Activated CD8-positive, alpha-beta memory T cell treated with anti-CD3 and anti-CD28 coated beads, Interleukin-2, amount 50 U/mL, for 1 hour (primary cell): Measurements from ENCODE around the gene ZNF764.
A peak's percentile ranks its signal among the peaks of the same experiment; 100 is the strongest.
"Not testable (repeated sequence)": the region's sequence is repeated elsewhere in the genome, so short reads cannot be mapped to it uniquely, and the experiment has no call there.

Experiments used
- DNase-seq: peaks from one replicate; pipeline ENCODE4 v3.0.0-alpha.2; 2020; ENCODE audit errors: extremely low read depth

ZNF764 gene

DNA sequence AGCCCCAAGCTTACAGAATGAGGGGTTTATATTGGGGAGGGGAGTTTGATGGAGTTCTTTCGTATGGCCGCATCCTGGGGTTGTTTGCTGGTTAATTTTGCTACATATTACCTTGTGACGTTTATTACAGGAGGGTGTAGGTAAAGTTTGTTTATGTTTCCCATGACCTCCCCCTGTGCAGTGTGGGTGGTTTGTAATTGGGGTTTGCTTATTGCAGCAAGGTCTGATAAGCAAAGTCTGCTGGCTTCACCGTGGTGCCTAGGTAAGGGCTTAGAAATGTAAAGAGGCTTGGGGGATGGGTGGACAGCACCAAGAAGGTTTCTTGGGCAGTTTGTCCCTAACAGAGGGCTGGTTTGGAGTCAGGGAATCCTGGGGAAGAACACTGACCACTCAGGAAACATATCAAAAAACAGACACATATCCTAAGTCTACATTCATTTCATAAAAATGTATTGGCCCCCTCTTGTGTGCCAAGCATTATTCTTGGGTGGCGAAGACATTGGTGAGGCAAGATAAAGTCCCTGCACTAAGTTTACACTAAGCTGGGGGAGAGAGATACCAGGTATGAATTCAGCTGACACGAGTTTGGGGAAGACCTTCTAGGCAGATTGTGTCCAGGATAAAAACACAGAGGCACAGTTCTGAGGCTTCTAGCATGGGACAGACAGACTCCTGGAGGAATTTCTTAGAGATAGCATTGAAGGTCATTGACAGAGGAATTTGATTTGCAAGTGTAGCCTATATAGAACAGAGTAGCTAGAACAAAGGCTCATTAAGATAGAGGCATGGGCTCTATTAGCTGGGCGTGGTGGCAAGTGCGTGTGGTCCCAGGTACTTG is 9.5 kb downstream of the ZNF764 start:
- no peak for DNase-seq

DNA sequence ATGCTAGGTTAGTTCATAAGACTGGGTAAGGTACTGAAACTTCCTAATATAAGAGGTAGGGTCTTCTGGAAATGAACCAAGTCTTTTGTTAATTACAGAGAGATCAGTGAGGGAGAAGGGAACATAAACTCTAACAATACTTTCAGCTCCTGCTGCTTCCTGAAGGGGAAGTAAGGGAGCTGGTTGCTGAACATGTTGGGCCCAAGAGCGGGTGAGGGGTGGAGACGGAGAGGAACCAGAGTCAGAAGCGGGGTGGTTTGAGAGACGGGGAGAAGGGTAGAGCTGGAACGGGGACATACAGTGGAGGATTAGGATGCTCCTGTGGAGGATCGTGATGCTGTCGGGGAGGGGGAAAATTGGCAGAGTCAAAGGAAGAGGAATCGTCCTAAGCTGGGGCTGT is 12.1 kb downstream of the ZNF764 start:
- DNase-seq: no peak

DNA sequence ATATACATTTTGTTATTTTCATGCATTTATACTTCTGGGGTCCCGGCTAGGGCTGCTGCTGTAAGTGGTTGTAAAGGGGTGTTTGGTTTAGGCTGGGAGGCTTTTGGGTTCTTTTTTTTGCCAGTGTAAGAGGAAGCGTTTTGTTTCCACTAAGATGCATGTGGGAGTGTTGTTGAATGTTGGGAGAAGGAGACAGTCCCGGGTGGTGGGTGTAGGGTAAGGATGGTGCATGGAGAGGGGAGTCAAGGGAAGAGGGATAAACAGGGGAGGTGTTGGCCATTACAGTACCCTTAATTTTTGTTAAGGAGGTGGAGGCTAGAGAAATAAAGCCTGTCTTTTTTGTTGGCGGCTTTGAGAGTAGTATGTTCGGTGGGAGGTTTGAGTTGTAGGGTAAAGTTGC is 15.1 kb downstream of the ZNF764 start:
- no peak for DNase-seq

DNA sequence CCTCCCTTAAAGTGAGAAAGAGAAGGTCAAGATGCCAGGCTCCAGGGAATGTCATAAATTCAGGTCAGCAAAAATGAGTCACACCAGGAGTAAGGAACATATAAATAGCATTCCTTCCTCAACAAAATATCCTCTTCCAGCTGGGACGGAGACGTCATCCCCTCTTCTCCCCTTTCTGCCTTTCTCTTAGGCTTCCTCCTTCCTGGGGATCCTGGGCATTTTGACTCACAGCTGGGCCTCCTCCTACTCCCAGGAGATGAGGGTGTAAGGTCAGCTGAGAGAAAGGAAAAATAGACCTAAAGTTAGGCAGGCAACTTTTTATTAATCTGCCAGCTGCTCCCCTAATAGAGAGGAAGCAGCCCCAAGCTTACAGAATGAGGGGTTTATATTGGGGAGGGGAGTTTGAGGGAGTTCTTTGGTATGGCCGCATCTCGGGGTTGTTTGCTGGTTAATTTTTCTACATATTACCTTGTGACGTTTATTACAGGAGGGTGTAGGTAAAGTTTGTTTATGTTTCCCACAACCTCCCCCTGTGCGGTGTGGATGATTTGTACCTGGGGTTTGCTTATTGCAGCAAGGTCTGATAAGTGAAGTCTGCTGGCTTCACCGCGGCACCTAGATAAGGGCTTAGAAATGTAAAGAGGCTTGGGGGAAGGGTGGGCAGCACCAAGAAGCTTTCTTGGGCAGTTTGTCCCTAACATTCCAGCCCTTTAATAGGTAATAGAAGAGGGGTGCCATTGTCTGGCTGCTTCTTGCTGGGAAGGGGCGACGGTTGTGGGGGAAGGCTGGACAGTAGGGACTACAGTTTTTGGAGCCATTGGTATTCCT is 16.5 kb downstream of the ZNF764 start:
- DNase-seq: no peak

DNA sequence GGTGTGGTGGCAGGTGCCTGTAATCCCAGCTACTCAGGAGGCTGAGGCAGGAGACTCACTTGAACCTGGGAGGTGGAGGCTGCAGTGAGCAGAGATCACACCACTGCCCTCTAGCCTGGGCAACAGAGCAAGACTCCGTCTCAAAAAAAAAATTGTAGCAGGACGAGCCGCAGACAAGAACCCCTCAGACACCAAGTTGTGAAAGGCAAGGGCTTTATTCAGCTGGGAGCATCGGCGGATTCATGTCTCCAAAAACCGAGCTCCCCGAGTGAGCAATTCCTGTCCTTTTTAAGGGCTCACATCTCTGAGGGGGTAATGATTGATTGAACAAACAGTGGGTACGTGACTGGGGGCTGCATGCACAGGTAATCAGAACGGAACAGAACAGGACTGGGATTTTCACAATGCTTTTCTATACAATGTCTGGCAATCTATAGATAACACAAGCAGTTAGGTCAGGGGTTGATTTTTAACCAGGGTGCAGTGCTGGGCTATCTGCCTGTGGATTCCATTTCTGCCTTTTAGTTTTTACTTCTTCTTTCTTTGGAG is 17.2 kb downstream of the ZNF764 start:
- not testable (repeated sequence) for DNase-seq

DNA sequence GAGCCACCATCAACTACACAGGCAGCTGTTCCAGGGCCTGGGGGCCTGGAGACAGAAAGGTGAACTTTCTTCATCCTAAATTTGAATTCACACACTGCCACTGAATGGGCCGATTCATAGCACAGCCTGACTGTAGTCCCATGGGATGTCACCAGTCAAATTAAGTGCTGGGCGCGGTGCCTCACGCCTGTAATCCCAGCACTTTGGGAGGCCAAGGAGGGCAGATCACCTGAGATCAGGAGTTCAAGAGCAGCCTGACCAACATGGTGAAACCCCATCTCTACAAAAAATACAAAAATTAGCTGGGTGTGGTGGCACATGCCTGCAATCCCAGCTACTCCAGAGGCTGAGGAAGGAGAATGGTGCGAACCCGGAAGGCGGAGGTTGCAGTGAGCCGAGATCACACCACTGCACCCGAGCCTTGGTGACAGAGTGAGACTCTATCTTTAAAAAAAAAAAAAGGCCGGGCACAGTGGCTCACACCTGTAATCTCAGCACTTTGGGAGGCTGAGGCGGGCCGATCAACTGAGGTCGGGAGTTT is 18.1 kb downstream of the ZNF764 start:
- DNase-seq: not testable (repeated sequence)

DNA sequence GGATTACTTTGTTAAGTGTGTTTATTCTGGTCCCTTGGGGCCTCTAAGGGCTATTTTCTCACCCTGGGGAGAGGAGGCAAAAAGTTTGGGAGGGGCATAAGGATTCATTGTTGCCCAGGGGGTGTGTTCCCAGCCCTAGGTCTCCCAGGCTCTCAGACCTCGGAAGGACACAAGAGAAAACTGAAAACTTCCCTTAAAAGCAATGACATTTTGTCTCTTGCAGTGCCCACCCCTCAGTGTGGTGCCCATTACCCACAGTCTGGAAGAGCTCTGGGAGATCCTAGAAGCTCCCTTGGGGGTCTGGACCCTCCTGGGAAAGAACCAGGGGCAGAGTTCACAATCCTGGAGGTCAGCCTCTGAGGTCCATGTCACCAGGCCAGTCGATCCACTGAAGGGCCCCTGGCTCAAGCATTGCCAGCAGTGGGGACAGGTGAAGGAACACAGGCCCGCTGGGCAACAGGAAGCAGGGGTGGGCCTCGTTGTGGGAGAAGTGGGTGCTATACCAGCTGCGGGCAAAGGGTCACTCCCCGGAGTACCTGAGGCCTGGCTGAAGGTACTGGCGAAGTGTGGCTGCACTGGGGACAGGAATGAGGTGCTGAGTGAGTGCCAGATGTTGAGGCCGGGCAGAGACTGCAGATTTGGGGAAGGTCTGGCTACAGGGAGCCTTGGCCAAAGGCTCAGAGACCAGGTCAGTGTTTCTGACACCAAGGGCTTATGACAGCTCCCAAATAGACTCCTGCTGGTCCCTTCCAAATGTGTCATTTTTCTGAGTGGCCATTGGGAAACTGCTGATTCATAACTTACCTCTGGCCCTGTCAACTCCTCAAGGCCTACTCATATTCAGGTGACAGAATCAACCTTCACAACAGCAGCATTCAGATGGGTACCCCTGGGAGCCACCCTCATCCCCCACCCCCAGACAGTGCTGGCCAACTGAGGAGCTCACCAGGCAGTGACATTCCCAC is 18.9 kb downstream of the ZNF764 start:
- DNase-seq: no peak

DNA sequence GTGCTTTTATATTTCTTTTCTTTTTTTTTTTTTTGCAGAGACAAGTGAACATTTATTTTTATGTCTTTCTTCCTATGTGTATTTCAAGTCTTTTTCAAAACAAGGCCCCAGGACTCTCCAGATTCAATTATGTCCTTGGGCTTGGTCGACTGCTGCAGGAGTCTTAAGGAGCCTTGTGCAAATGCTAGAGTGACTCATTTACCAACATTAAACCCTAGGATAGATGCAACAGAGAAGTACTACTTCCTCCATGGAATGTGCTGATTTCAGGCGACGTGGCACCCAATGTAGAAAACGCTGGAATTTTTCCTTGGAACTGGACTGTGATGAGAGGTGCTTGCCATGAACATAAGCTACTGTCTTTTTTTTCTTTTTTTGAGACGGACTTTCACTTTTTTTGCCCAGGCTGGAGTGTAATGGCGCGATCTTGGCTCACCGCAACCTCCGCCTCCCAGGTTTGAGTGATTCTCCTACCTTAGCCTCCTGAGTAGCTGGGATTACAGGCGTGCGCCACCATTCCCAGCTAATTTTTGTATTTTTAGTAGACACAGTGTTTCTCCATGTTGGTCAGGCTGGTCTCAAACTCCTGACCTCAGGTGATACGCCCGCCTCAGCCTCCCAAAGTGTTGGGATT is 21.7 kb downstream of the ZNF764 start:
- not testable (repeated sequence) for DNase-seq

DNA sequence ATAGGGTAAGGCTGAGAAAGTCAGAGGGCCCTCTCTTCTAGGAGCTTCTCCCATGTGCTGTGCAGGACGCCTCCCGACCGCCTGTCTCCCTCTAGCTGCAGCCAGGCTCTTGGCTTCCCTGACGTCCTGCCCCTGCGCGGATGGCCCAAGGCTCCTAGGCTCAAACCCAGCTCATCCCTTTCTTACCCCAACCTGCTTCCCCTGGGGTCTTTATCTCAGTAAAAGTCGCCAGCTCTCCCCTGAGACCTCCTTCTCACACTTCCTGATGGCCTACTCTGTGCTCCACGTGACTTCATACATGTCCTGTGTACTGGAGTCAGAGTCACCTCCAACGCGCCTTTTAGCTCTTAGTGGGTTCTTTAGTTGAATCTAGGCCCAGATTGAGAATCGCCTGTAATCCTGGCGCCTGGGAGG is 22.4 kb downstream of the ZNF764 start:
- DNase-seq: no peak

DNA sequence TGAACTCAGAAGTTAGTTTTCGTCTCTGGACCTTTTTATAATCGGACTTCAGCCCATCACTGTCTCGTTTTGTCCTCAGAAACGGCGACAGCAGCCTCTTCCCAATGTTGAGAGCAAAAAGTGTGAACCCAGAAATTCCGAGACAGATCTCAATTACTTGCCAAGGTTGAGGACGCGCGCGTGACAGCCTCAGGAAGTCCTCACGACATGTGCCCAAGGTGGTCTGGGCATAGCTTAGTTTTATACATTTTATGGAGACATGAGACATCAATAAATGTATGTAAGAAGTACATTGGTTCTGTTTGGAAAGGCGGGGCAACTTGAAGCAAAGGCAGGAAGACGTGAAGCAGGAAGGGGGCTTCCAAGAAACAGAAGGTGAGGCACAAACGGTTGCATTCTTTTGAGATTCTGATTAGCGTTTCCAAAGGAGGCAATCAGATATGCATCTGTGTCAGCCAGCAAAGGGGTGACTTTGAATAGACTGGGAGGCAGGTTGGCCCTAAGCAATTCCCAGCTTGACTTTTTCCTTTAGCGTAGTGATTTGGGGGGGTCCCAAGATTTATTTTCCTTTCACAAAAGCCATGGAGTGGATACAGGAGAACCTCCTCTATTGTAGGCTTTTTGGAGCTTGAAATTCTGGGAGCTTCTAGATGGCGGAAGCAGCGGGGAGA is 22.9 kb downstream of the ZNF764 start:
- no peak for DNase-seq

DNA sequence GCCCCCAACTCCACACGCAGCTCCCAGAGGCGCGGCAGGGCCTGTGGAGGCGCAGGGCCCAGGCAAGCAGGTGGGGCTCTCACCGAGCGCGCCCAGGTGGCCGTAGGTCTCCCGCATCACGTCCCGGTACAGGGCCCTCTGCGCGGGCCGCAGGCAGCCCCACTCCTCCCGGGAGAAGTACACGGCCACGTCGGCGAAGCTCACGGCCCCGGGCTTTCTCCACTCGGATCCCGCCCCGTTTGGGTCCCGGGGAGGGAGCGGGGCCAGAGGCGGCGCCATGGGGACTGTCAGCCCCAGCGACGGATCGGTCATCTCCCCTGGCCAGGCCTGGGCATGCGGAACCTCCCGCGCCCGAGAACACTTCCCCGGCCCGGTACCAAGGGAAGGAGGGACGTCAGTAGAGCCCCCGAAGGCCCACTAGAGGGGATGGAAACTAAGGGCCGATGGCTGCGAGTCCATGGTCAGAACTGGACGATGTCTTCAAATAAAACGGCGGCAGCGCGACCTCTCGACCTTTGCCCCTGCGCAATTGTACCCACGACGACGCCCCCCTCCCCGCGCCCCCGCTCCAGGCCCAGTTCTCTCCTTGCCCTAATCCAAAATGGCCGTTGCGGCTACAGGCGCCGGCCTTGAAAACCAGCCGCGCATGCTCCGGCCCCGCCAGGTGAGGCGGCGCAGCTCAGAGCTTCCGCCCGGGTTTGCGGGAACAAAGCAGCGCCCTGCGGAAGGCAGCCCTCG is 23.6 kb downstream of the ZNF764 start, which contains the start of gene ZNF747:
Gene ZNF747, minus strand, starts transcription at position 491 of the 738 bp plus-strand sequence. Its CDS starts 179 bp downstream, at position 312.
- DNase-seq: peak; percentile 80

DNA sequence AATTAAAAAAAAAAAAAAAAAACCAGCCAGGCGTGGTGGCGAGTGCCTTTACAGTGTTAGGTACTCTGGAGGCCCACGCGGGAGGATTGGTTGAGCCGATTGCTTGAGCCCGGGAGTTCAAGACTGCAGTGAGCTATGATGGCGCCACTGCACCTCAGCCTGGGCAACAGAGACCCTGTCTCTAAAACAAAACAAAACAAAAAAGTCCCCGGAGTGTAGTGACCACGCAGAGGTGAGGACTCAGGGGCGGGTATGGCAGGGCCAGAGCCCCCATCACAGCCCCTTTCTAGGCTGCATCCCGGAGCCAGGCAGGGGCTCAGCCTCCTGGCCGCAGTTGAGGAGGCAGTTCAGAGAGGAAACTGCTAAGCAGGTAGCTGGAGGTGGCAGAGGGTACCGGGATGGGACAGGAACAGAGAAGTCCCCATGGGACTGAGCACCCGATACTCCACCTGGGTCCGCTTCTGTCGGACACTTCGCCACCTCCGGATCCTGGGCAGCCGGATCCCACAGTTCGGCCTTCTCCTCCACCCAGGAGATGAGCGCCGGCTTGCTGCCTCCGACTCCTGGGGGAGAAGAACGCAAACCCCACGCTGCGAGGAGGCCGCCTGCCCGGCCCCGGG is 24.3 kb downstream of the ZNF764 start:
- no peak for DNase-seq

DNA sequence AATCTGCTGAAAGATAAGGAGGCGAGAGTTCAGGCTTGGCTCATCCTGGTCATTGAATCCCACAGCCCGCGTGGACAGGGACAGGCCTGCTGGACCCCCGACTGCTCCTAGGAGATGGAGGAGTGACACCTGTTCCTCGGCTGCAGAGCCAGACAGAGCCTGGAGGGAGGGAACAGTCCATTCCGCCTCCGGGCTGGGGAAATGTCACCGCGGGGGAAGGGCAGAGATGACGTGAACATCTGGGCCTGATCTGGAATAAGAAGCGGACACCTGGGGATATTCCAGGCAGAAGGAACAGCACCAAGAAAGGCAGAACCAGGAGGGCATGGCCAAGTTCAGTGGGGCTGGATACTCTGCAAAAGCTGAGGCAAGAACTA is 25.0 kb downstream of the ZNF764 start:
- DNase-seq: no peak

DNA sequence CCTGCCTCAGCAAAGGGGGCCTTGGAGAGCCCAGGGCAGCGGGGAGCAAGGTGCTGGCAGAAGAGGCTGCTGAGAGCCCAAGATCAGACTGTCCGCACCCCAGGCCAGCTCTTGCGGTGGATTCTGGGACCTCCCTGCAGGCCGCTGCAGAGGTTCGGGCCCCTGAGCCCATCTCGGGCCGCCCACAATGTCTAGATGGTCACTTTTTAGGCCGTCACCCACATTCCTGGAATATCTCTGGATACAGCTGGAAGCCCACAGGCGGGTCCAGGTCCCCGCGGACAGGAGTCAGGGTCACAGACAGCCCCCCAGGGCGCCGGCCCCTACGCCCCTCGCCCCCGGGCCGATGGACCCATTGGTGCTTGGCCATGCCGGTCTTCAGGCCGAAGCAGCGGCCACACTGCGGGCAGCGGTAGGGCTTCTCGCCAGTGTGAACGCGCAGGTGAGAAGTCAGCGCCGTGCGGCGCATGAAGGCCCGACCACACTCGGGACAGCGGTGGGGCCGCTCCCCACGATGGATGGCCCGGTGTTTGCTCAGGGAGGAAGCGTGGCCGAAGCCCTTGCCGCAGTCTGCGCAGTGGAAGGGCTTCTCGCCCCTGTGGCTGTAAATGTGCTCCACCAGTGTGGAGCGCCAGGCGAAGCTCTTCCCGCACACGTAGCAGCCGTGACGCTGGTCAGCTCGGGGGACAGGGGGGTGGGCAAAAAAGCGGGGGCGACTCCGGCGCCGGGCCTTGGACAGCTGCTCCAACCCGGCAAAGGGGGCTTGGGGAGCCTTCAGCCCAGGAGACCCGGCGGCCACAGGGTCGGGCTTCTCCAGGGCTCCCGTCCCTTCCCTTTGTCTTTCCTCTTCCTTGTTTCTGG is 25.7 kb downstream of the ZNF764 start:
- no peak for DNase-seq

DNA sequence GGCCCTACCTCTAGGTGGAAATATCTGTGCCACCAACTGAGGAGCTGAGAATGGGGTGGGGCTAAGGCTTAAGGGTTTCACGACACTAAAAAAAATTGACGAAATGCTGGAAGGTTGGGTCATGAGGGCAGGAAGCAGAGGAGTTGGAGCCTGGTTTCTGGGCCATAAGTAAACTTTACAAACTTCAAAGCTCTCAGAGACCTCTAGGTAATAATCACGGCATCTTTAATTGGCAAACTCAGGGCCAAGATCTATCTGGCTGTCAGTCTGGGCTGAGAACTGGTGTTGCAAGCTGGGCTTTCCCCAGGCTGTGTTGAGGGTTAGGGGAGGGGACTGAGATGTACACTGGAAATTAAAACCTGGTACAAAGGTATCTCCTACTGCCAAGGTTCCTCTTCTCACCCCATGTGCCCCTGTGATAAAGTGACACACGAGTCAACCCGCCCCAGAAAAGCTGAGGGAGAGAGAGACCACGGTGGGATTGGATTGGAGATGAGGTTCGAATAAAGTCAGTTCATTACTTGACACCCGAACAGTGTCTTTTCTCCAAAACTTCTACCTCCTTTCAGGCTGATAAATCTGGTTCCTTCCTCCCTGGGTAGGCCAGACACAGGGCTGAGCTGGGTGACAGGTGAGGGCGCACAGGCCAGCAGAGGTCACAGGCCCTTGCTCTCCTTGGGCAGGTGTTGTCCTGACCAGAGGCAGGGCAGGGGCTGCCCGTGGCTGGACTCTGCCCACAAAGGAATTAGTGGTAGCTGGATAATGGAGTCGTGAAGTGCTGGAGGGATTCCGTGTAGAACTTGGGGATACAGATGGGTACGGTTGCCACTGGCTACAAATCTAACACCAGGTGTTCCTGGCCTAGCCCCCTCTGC is 27.8 kb downstream of the ZNF764 start:
- DNase-seq: no peak

DNA sequence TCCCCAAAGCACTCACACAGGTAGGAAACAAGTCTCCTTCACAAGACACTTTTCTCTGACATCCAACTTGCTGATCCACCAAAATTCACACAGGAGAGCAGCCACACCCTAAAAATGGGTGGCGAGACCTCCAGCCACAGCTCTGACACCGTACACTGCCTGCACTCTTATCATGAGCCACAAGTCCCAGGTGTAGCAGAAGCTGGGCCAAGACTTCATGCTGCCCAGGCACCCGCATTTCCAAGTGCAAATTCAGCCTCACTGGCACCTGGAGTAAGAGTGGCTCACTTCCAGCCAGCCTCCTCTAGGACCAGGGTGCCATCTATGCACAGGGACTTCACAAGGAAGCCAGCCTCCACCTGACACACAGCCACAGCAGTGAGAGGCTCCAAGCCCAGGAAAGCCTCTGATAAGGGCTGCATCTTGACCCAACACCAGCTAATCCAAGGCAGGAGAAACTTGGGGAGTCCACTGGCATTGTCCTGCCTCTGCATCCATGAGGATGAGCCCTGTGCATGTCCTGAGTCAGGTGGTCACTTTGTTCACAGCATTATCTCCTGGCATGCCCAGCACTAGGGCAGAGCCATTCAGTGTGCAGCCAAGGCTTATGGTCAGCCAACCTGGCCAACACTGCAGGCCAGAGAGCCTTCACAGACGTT is 29.2 kb downstream of the ZNF764 start:
- DNase-seq: no peak
